Measurements from ENCODE around the gene SESTD1. TPM values are rescaled to one million over a fixed set of nuclear protein-coding genes. Genes with fewer than 3 reads are reported as not detected.

The SESTD1 gene
- polyA plus RNA-seq, 1 donor from 2014 or later, result 39.5 TPM

DNA sequence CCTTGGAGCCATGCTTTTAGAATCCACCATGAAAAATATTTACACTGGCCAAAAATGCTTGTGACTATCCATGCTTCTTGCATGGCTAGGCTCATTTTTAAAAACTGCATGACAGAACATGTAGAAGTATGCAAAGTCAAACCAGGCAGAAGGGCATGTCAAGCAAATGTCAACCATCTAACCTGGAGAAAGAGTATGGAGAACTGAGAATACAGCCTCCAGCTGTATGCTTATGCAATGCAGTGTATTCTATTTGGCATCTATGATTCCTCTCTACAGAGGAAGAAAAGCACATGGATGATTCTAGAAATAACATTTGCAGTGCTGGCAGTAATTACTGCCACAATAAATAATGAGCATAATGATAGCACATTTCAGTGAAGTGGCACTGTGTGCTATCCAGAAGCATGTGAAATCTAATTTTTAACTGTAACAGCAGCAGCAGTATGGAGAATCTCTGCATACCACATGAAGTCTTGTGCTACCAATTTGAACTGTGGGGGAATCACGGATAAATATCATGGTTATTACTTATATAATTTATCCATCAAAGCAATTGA, 127.4 kb downstream of the SESTD1 start:
- H3K9me3 ChIP-seq (ENCODE audit: low read length), result no peaks in the 10 kb centered on the region
- H3K27me3 ChIP-seq (ENCODE audit: insufficient read depth, low read depth, low read length), result no peaks in the 10 kb centered on the region
- no peak overlapping the region for H3K27ac ChIP-seq (ENCODE audit: low read length)

DNA sequence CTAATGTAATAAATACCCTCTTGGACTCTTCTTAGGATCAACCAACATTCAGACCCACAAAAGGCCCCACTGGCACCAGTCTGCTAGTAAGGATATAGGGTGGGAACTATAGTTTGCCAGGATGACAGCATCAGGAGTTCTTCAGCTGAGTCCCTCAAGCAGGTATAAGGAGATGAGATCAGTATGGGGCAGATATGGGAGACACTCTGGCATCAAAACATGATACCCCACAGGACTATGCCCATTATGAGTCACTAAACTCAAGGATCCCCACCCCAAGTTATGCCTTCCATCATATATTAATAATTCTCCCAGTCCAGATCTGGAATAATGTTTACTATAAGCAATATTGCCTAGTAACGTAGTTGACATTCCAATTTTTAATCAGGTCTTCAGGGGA, 131.6 kb downstream of the SESTD1 start:
- H3K9me3 ChIP-seq (ENCODE audit: low read length), result no peaks in the 10 kb centered on the region
- no peak overlapping the region for H3K4me3 ChIP-seq (ENCODE audit: low read length)
- H4K20me1 ChIP-seq (ENCODE audit: insufficient read depth), result no peaks in the 10 kb centered on the region
- no peaks in the 10 kb centered on the region for H3K36me3 ChIP-seq (ENCODE audit: insufficient read depth, low read length)
- no peaks in the 10 kb centered on the region for H3K9me2 ChIP-seq (ENCODE audit: insufficient read depth, low read length)
- H3K27me3 ChIP-seq (ENCODE audit: insufficient read depth, low read depth, low read length), result no peaks in the 10 kb centered on the region
- no peak for TF ChIP-seq MXI1 (conservative IDR thresholded peaks at IDR 0.05; ENCODE audit: poor library complexity, severe bottlenecking)
- TF ChIP-seq EZH2 (IDR thresholded peaks at IDR 0.05; ENCODE audit: borderline replicate concordance, insufficient read depth, low read length, poor library complexity, severe bottlenecking), result no peak
- TF ChIP-seq SMC3 (conservative IDR thresholded peaks at IDR 0.05; ENCODE audit: poor library complexity), result no peak
- TF ChIP-seq, protein P1, sequence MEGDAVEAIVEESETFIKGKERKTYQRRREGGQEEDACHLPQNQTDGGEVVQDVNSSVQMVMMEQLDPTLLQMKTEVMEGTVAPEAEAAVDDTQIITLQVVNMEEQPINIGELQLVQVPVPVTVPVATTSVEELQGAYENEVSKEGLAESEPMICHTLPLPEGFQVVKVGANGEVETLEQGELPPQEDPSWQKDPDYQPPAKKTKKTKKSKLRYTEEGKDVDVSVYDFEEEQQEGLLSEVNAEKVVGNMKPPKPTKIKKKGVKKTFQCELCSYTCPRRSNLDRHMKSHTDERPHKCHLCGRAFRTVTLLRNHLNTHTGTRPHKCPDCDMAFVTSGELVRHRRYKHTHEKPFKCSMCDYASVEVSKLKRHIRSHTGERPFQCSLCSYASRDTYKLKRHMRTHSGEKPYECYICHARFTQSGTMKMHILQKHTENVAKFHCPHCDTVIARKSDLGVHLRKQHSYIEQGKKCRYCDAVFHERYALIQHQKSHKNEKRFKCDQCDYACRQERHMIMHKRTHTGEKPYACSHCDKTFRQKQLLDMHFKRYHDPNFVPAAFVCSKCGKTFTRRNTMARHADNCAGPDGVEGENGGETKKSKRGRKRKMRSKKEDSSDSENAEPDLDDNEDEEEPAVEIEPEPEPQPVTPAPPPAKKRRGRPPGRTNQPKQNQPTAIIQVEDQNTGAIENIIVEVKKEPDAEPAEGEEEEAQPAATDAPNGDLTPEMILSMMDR (IDR thresholded peaks at IDR 0.05; ENCODE audit: poor library complexity, severe bottlenecking), result no peak
- TF ChIP-seq POLR2AphosphoS5 (IDR thresholded peaks at IDR 0.05), result no peak
- TF ChIP-seq, protein P2, sequence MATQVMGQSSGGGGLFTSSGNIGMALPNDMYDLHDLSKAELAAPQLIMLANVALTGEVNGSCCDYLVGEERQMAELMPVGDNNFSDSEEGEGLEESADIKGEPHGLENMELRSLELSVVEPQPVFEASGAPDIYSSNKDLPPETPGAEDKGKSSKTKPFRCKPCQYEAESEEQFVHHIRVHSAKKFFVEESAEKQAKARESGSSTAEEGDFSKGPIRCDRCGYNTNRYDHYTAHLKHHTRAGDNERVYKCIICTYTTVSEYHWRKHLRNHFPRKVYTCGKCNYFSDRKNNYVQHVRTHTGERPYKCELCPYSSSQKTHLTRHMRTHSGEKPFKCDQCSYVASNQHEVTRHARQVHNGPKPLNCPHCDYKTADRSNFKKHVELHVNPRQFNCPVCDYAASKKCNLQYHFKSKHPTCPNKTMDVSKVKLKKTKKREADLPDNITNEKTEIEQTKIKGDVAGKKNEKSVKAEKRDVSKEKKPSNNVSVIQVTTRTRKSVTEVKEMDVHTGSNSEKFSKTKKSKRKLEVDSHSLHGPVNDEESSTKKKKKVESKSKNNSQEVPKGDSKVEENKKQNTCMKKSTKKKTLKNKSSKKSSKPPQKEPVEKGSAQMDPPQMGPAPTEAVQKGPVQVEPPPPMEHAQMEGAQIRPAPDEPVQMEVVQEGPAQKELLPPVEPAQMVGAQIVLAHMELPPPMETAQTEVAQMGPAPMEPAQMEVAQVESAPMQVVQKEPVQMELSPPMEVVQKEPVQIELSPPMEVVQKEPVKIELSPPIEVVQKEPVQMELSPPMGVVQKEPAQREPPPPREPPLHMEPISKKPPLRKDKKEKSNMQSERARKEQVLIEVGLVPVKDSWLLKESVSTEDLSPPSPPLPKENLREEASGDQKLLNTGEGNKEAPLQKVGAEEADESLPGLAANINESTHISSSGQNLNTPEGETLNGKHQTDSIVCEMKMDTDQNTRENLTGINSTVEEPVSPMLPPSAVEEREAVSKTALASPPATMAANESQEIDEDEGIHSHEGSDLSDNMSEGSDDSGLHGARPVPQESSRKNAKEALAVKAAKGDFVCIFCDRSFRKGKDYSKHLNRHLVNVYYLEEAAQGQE (IDR thresholded peaks at IDR 0.05; ENCODE audit: borderline replicate concordance), result no peak
- no peak for TF ChIP-seq EP300 (conservative IDR thresholded peaks at IDR 0.05; ENCODE audit: poor library complexity, severe bottlenecking)
- H2AFZ ChIP-seq (ENCODE audit: low read depth, low read length), result no peak overlapping the region
- no peak overlapping the region for H3K9ac ChIP-seq (ENCODE audit: low read length)
- no peaks in the 10 kb centered on the region for H3F3A ChIP-seq (ENCODE audit: insufficient read depth, low read length, poor library complexity, severe bottlenecking)
- no peak overlapping the region for H3K27ac ChIP-seq (ENCODE audit: low read length)
- H3K4me2 ChIP-seq (ENCODE audit: low read length), result no peak overlapping the region
- no peaks in the 10 kb centered on the region for H3K79me2 ChIP-seq (replicated peaks; ENCODE audit: insufficient read depth, low read length)

More for the DNA sequence above, 127.4 kb downstream of the SESTD1 start:
- Histone ChIP-seq H3F3A (ENCODE audit: insufficient read depth, low read length, poor library complexity, severe bottlenecking) (no peaks in the 10 kb centered on the region), H3K4me2 (ENCODE audit: low read length) (no peak overlapping the region), H3K9ac (ENCODE audit: low read length) (no peak overlapping the region), H3K4me3 (ENCODE audit: low read length) (no peak overlapping the region), H3K9me2 (ENCODE audit: insufficient read depth, low read length) (no peaks in the 10 kb centered on the region), H3K79me2 (replicated peaks; ENCODE audit: insufficient read depth, low read length) (no peaks in the 10 kb centered on the region), H2AFZ (ENCODE audit: low read depth, low read length) (no peak overlapping the region), H4K20me1 (ENCODE audit: insufficient read depth) (no peaks in the 10 kb centered on the region), H3K36me3 (ENCODE audit: insufficient read depth, low read length) (peaks cover 16% of the 10 kb centered on the region)
- TF ChIP-seq TAF1 (IDR thresholded peaks at IDR 0.05; ENCODE audit: low read depth) (no peak), POLR2AphosphoS5 (IDR thresholded peaks at IDR 0.05) (no peak), EP300 (conservative IDR thresholded peaks at IDR 0.05; ENCODE audit: poor library complexity, severe bottlenecking) (no peak)

DNA sequence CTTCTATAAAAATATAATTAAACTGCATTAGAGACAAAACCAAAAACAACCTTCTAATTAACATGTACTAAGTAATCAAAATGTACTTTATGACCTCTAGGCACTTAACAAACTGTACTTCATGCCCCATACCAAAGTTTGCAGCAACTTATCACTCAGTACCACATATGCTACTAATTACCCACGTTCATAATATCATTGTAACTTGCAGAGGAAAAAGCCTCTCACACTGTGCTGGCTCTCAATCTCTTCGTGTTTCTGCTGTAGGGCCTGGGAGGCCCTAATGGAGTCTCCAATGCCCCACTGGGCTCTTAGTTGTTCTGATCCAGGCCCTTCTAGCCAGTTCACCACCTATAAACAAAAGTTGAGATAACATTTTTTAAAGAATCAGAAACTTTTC, 132.6 kb downstream of the SESTD1 start:
- Histone ChIP-seq H2AFZ (ENCODE audit: low read depth, low read length) (no peak overlapping the region), H3K4me3 (ENCODE audit: low read length) (no peak overlapping the region), H3K27me3 (ENCODE audit: insufficient read depth, low read depth, low read length) (no peaks in the 10 kb centered on the region), H3K4me2 (ENCODE audit: low read length) (no peak overlapping the region), H3K9me2 (ENCODE audit: insufficient read depth, low read length) (no peaks in the 10 kb centered on the region), H3K79me2 (replicated peaks; ENCODE audit: insufficient read depth, low read length) (no peaks in the 10 kb centered on the region), H3K9me3 (ENCODE audit: low read length) (no peaks in the 10 kb centered on the region), H3F3A (ENCODE audit: insufficient read depth, low read length, poor library complexity, severe bottlenecking) (no peaks in the 10 kb centered on the region), H3K36me3 (ENCODE audit: insufficient read depth, low read length) (no peaks in the 10 kb centered on the region), H3K27ac (ENCODE audit: low read length) (no peak overlapping the region), H4K20me1 (ENCODE audit: insufficient read depth) (no peaks in the 10 kb centered on the region), H3K9ac (ENCODE audit: low read length) (no peak overlapping the region)
- TF ChIP-seq MXI1 (conservative IDR thresholded peaks at IDR 0.05; ENCODE audit: poor library complexity, severe bottlenecking) (no peak), POLR2AphosphoS5 (IDR thresholded peaks at IDR 0.05) (no peak), RAD21 (conservative IDR thresholded peaks at IDR 0.05) (no peak), TAF1 (IDR thresholded peaks at IDR 0.05; ENCODE audit: low read depth) (no peak), SMC3 (conservative IDR thresholded peaks at IDR 0.05; ENCODE audit: poor library complexity) (no peak), EZH2 (IDR thresholded peaks at IDR 0.05; ENCODE audit: borderline replicate concordance, insufficient read depth, low read length, poor library complexity, severe bottlenecking) (no peak), EP300 (conservative IDR thresholded peaks at IDR 0.05; ENCODE audit: poor library complexity, severe bottlenecking) (no peak)
- TF ChIP-seq, protein P1 (IDR thresholded peaks at IDR 0.05; ENCODE audit: poor library complexity, severe bottlenecking), result no peak
- TF ChIP-seq, protein P2 (IDR thresholded peaks at IDR 0.05; ENCODE audit: borderline replicate concordance), result no peak

All from neural cell (in vitro differentiated cells).